ENCODE measurements around the gene G6PD.

GRCh38 chrX:154539077-154539476 lies 7.6 kb downstream of the G6PD start:
- TF ChIP-seq CTCF (IDR thresholded peaks at IDR 0.05) (no peak), POLR2A (IDR thresholded peaks at IDR 0.05) (no peak)
